HG03066 (cell line): ENCODE measurements around the gene SIPA1L2.
A peak's percentile ranks its signal among the peaks of the same experiment; 100 is the strongest.
"Not testable (repeated sequence)": the region's sequence is repeated elsewhere in the genome, so short reads cannot be mapped to it uniquely, and the experiment has no call there.

Experiments used
- ATAC-seq: cut with Tn5 transposase; IDR thresholded peaks from one replicate; pipeline ENCODE4 v1.9.1; 2021; ENCODE audit warnings: low read depth; ENCODE audit not compliant: unreplicated experiment

The SIPA1L2 gene

GRCh38 chr1:232615306-232615800, 14.6 kb downstream of the SIPA1L2 start:
- ATAC-seq = no peak

- no peak for ATAC-seq
Observed at GRCh38 chr1:232614811-232615210, 15.1 kb downstream of the SIPA1L2 start.

- no peak for ATAC-seq
Observed at GRCh38 chr1:232613752-232614381, 16.1 kb downstream of the SIPA1L2 start.

- ATAC-seq = not testable (repeated sequence)
Observed at GRCh38 chr1:232612836-232613235, 17.1 kb downstream of the SIPA1L2 start.

- ATAC-seq = no peak
Observed at GRCh38 chr1:232611834-232612233, 18.1 kb downstream of the SIPA1L2 start.

- ATAC-seq = not testable (repeated sequence)
Observed at GRCh38 chr1:232610902-232611745, 18.8 kb downstream of the SIPA1L2 start.

GRCh38 chr1:232610192-232610901, 19.6 kb downstream of the SIPA1L2 start:
- ATAC-seq = no peak

- ATAC-seq = no peak
Observed at GRCh38 chr1:232608427-232608826, 21.5 kb downstream of the SIPA1L2 start.

GRCh38 chr1:232602622-232603021, 27.3 kb downstream of the SIPA1L2 start:
- no peak for ATAC-seq

- ATAC-seq = no peak
Observed at GRCh38 chr1:232600424-232601258, 29.3 kb downstream of the SIPA1L2 start.

- peak; percentile 53 for ATAC-seq
Observed at GRCh38 chr1:232599178-232600041, 30.5 kb downstream of the SIPA1L2 start.

- no peak for ATAC-seq
Observed at GRCh38 chr1:232598837-232599177, 31.1 kb downstream of the SIPA1L2 start.

- no peak for ATAC-seq
Observed at GRCh38 chr1:232598133-232598532, 31.8 kb downstream of the SIPA1L2 start.

GRCh38 chr1:232597721-232598120, 32.2 kb downstream of the SIPA1L2 start:
- peak; percentile 49 for ATAC-seq

GRCh38 chr1:232596666-232597303, 33.1 kb downstream of the SIPA1L2 start:
- peak; percentile 34 for ATAC-seq

GRCh38 chr1:232594768-232595698, 34.9 kb downstream of the SIPA1L2 start:
- ATAC-seq = no peak

GRCh38 chr1:232593717-232594502, 36.0 kb downstream of the SIPA1L2 start:
- ATAC-seq = no peak
